GM12878 (cell line): ENCODE measurements around the gene IQSEC2. TPM values are rescaled to one million over a fixed set of nuclear protein-coding genes. Genes with fewer than 3 reads are reported as not detected.

Source experiments
- ATAC-seq: fragments of 200-7000 bp; cut with Tn5 transposase; 3 replicates; pipeline ENCODE4 v1.9.1; 2020; ENCODE audit warnings: mild to moderate bottlenecking, moderate library complexity
- BruUV-seq: library from RNA; stranded (reverse); fragments of 400-500 nt; replicated peaks from 2 replicates; lab custom pipeline; 2021; lab: Mats Ljungman, UMichigan
- CTCF ChIA-PET: fragments of 300-600 bp; sonication (Branson Sonifier 250); formaldehyde crosslinking; extraction: SDS; loops from one replicate; lab custom pipeline; 2021; ENCODE audit warnings: inconsistent platforms; lab: Yijun Ruan, JAX
- POLR2A ChIA-PET: fragments of 350-600 bp; formaldehyde crosslinking; extraction: SDS; loops from one replicate; lab custom pipeline; 2021; ENCODE audit warnings: inconsistent platforms; lab: Charles Lee
- RAD21 ChIA-PET: fragments of 300-600 bp; sonication (Branson Sonifier 250); formaldehyde crosslinking; loops from one replicate; lab custom pipeline; 2023; ENCODE audit warnings: antibody characterized with exemption; ENCODE audit not compliant: unreplicated experiment; lab: Charles Lee
- SMC1A ChIA-PET: fragments of 300-600 bp; sonication (Branson Sonifier 250); formaldehyde crosslinking; loops from one replicate; lab custom pipeline; 2023; ENCODE audit not compliant: unreplicated experiment, uncharacterized antibody; lab: Charles Lee
- DNase-seq: peaks from one replicate; pipeline ENCODE4 v3.0.0-alpha.2; 2011; ENCODE audit warnings: low read depth, low spot score
- FAIRE-seq: peaks from 3 replicates; lab custom pipeline; 2011; peaks lifted over from hg19 to GRCh38; lab: Jason Lieb, UNC
- H2AFZ ChIP-seq: 2 replicates; pipeline ENCODE4 v1.6.0; 2011; ENCODE audit warnings: low read depth, low read length, control low read depth; ENCODE audit not compliant: control insufficient read depth
- H3K27ac ChIP-seq: 2 replicates; pipeline ENCODE4 v1.5.1; 2011; ENCODE audit warnings: control low read depth; ENCODE audit not compliant: control insufficient read depth, insufficient read depth
- H3K27me3 ChIP-seq, 2 experiments: replicated peaks in 1 of 2; 2 replicates each; pipeline versions ENCODE4 v1.6.0 to v1.6.1; 2011; ENCODE audit warnings: low read length in 1 of 2; ENCODE audit not compliant: control insufficient read depth in 2 of 2, insufficient read depth in 2 of 2
- H3K36me3 ChIP-seq, 2 experiments: 2 replicates each; pipeline ENCODE4 v1.5.1; 2011; ENCODE audit warnings: low read length in 1 of 2; ENCODE audit not compliant: control insufficient read depth in 2 of 2, insufficient read depth in 2 of 2
- H3K4me1 ChIP-seq: 2 replicates; pipeline ENCODE4 v1.6.1; 2011; ENCODE audit warnings: mild to moderate bottlenecking, low read length, moderate library complexity, mixed read lengths; ENCODE audit not compliant: control insufficient read depth, insufficient read depth
- H3K4me2 ChIP-seq: 2 replicates; pipeline ENCODE4 v1.6.0; 2011; ENCODE audit warnings: control low read depth; ENCODE audit not compliant: control insufficient read depth, insufficient read depth
- H3K4me3 ChIP-seq: fragments of 200-600 bp; sonication (generic); 2 replicates; pipeline ENCODE4 v1.5.1; 2016
- H3K79me2 ChIP-seq: 2 replicates; pipeline ENCODE4 v1.6.0; 2011; ENCODE audit warnings: low read length; ENCODE audit not compliant: control insufficient read depth, insufficient read depth
- H3K9ac ChIP-seq: 2 replicates; pipeline ENCODE4 v1.8.0; 2011; ENCODE audit warnings: low read length, control low read depth, mixed read lengths; ENCODE audit not compliant: control insufficient read depth, insufficient read depth
- H3K9me3 ChIP-seq: replicated peaks from 3 replicates; pipeline ENCODE4 v1.5.1; 2011; ENCODE audit warnings: mild to moderate bottlenecking, low read length; ENCODE audit not compliant: control insufficient read depth, insufficient read depth
- H4K20me1 ChIP-seq: 2 replicates; pipeline ENCODE4 v1.6.0; 2011; ENCODE audit not compliant: control insufficient read depth, insufficient read depth
- ESRRA ChIP-seq: IDR thresholded peaks from 2 replicates; pipeline ENCODE4 v1.6.1; 2012; ENCODE audit warnings: mild to moderate bottlenecking, low read length, improper control_type of control experiment
- HDAC2 ChIP-seq: fragments of 200-600 bp; sonication (generic); IDR thresholded peaks from 2 replicates; pipeline ENCODE4 v1.6.1; 2017
- MYB ChIP-seq: fragments of 150-350 bp; IDR thresholded peaks from 2 replicates; pipeline ENCODE4 v1.6.1; 2014; ENCODE audit warnings: mild to moderate bottlenecking, low read depth, low read length, borderline replicate concordance
- PAX5 ChIP-seq: IDR thresholded peaks from 2 replicates; pipeline ENCODE4 v1.6.1; 2011; ENCODE audit warnings: low read depth, low read length, borderline replicate concordance
- RAD51 ChIP-seq: fragments of 450-650 bp; IDR thresholded peaks from 2 replicates; pipeline ENCODE4 v1.6.1; 2016; ENCODE audit warnings: moderate library complexity, mild to moderate bottlenecking, inconsistent platforms
- RCOR1 ChIP-seq: conservative IDR thresholded peaks from 2 replicates; pipeline ENCODE4 v1.6.1; 2012; ENCODE audit warnings: low read depth, low read length, improper control_type of control experiment
- STAT3 ChIP-seq: IDR thresholded peaks from 2 replicates; pipeline ENCODE4 v1.6.1; 2011; ENCODE audit warnings: low read depth, low read length, improper control_type of control experiment
- WGBS: methylation state at CpG from one replicate; pipeline ENCODE4 v1.1.6; 2016; ENCODE audit warnings: low lambda C conversion rate; ENCODE audit not compliant: insufficient replicate concordance, insufficient coverage; ENCODE audit errors: missing lambda C conversion rate; 5-methylcytosine and 5-hydroxymethylcytosine counted together
- in situ Hi-C: fragments of 300-500 bp; cut with MboI; formaldehyde crosslinking; loops from 9 replicates; pipeline ENCODE4 v1.14.3; 2018; ENCODE audit warnings: mixed read lengths
- intact Hi-C: fragments of 100-400 bp; cut with micrococcal nuclease; formaldehyde crosslinking; loops from one replicate; pipeline ENCODE4 v1.14.2; 2022; ENCODE audit not compliant: unreplicated experiment
- polyA plus RNA-seq, 11 experiments: library from polyadenylated mRNA; depleted of rRNA in 4 of 11; unstranded in 6 of 11; stranded (reverse) in 5 of 11; fragments of >200 nt; fragmentation: Nextera tagmentation in 4 of 11; fragmentation: Illumina TruSeq in 1 of 11; extraction: Ambion mirVana in 4 of 11; extraction: Trizol in 1 of 11; gene quantifications; 1 replicate in 1 of 11; 2 replicates in 10 of 11; pipeline versions ENCODE4 v1.2.1 to v1.2.3, GENCODE V29; 2011 to 2016; ENCODE audit warnings: inconsistent platforms in 2 of 11, missing spikeins in 2 of 11, low read depth in 1 of 11
- total RNA-seq, 4 experiments: library from RNA; depleted of rRNA in 3 of 4; stranded (reverse); fragments of >200 nt in 3 of 4; fragmentation: Illumina TruSeq in 1 of 4; extraction: Trizol in 1 of 4; gene quantifications; 2 replicates each; pipeline versions ENCODE4 v1.2.1 to v1.2.3, GENCODE V29; 2013 to 2021
- TF ChIP-seq, protein P1 (sequence below): IDR thresholded peaks from 2 replicates; pipeline ENCODE4 v1.6.1; 2011; ENCODE audit warnings: borderline replicate concordance, low read depth, mild to moderate bottlenecking, moderate library complexity, mixed read lengths, low read length; ENCODE audit not compliant: insufficient read depth; ENCODE audit errors: extremely low read length
- TF ChIP-seq, protein P2 (sequence below): IDR thresholded peaks from 2 replicates; pipeline ENCODE4 v1.6.1; 2012; ENCODE audit warnings: low read depth, low read length, improper control_type of control experiment

Gene IQSEC2
- total and polyA plus RNA-seq, 10 of the 15 experiments (the other 5 are each of a cell fraction or from before 2014, with no cell fraction given) = 0.01 to 0.23 (median 0.04) TPM; not detected in 3

DNA sequence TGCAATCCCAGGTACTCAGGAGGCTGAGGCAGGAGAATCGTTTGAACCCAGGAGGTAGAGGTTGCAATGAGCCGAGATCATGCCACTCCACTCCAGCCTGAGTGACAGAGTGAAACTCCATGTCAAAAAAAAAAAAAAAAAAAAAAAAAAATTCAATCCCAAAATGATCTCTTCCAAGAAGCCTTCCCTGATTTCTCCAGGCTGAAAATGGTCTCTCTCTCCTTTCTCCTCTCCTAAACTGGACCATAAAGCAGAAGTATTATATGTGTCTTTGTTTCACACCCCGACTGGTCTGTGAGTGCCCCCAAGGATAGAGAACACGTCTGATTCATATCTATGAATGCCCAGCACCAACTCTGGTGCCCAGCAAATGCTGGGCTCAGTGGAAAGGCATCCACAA lies 39.1 kb downstream of the IQSEC2 start:
- ChIA-PET POLR2A (no interaction called here), SMC1A (no interaction called here), RAD21 (no interaction called here), CTCF (interaction anchor here (1.5 kb wide), 1 partner anchor 10 kb away, joined by 4 read pairs; no protein-coding TSS in a partner anchor)
- H3K4me2 ChIP-seq = no peak overlapping the region
- H3K79me2 ChIP-seq = no peaks in the 10 kb centered on the region
- DNase-seq = no peak
- H2AFZ ChIP-seq = no peak overlapping the region
- no peaks in the 10 kb centered on the region for H3K4me1 ChIP-seq
- no peak overlapping the region for H3K4me3 ChIP-seq
- H3K36me3 ChIP-seq = no peaks in the 10 kb centered on the region
- intact Hi-C loops (no loop called here), in situ Hi-C loops (no loop called here)
- WGBS = 20% methylated on average over 3 of the region's 4 CpGs
- no peaks in the 10 kb centered on the region for H4K20me1 ChIP-seq
- TF ChIP-seq, protein P1, sequence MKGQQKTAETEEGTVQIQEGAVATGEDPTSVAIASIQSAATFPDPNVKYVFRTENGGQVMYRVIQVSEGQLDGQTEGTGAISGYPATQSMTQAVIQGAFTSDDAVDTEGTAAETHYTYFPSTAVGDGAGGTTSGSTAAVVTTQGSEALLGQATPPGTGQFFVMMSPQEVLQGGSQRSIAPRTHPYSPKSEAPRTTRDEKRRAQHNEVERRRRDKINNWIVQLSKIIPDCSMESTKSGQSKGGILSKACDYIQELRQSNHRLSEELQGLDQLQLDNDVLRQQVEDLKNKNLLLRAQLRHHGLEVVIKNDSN = no peak
- TF ChIP-seq RAD51 = no peak
- no peak for TF ChIP-seq RCOR1
- TF ChIP-seq ESRRA = no peak
- no peak for TF ChIP-seq HDAC2
- no peak for TF ChIP-seq MYB
- no peak for TF ChIP-seq PAX5
- no peak for TF ChIP-seq STAT3
- TF ChIP-seq, protein P2, sequence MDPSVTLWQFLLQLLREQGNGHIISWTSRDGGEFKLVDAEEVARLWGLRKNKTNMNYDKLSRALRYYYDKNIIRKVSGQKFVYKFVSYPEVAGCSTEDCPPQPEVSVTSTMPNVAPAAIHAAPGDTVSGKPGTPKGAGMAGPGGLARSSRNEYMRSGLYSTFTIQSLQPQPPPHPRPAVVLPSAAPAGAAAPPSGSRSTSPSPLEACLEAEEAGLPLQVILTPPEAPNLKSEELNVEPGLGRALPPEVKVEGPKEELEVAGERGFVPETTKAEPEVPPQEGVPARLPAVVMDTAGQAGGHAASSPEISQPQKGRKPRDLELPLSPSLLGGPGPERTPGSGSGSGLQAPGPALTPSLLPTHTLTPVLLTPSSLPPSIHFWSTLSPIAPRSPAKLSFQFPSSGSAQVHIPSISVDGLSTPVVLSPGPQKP = no peak
- no peaks in the 10 kb centered on the region; the same call in 2 of the 3 replicates for H3K9me3 ChIP-seq
- no peak for ATAC-seq
- no peak overlapping the region for H3K9ac ChIP-seq
- no TSS peak for BruUV-seq
- FAIRE-seq = no peak
- no peak overlapping the region for H3K27ac ChIP-seq
- H3K27me3 ChIP-seq = no peaks in the 10 kb centered on the region
